ENCODE data around the gene HDAC3.

The HDAC3 gene

DNA sequence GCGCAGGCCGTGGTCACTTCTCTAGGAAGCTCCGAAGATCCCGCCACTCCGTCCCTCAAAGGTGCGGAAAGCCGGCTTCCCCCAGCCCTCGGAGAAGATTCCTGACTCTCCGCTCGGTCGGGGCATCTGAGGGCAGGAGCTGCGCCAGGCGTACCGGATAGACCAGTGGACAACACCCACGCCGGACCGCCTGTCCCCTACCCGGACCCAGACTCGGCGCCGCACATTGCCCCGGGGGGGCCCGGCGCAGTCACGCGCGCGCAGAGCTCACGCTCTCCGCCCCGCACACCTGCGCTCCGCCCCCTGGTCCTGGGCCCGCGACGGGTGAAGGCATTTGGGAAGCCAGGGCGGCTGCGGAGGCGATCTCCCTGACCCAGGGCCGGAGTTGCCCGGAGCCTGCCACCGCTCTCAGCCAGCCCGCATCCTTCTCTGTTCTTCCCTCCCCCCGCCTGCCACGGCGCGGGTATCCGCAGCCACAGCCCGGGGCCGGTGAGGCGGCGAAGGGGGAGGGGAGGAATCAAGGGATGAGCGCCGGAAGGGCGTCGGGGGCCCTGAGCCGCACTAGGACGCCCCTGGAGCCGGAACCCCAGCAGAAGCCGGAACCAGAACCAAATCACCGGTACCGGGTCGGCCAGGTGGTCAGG is 596 bp upstream of the HDAC3 start:
- TF ChIP-seq, protein P1, sequence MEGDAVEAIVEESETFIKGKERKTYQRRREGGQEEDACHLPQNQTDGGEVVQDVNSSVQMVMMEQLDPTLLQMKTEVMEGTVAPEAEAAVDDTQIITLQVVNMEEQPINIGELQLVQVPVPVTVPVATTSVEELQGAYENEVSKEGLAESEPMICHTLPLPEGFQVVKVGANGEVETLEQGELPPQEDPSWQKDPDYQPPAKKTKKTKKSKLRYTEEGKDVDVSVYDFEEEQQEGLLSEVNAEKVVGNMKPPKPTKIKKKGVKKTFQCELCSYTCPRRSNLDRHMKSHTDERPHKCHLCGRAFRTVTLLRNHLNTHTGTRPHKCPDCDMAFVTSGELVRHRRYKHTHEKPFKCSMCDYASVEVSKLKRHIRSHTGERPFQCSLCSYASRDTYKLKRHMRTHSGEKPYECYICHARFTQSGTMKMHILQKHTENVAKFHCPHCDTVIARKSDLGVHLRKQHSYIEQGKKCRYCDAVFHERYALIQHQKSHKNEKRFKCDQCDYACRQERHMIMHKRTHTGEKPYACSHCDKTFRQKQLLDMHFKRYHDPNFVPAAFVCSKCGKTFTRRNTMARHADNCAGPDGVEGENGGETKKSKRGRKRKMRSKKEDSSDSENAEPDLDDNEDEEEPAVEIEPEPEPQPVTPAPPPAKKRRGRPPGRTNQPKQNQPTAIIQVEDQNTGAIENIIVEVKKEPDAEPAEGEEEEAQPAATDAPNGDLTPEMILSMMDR (IDR thresholded peaks at IDR 0.05; ENCODE audit: extremely low read depth, insufficient read depth, missing control alignments) = no peak
- in situ Hi-C loops (cut with MboI; ENCODE audit: low pct_unique_long_range_greater_than_20kb, low sequenced_read_pairs, unreplicated experiment) = no loop called here
- peak; percentile 59 for DNase-seq (ENCODE audit: low spot score)

GRCh38 chr5:141636106-141636412 is 590 bp downstream of the HDAC3 start:
- DNase-seq (ENCODE audit: low spot score) = no peak
- TF ChIP-seq, protein P1 (IDR thresholded peaks at IDR 0.05; ENCODE audit: extremely low read depth, insufficient read depth, missing control alignments) = no peak
- in situ Hi-C loops (cut with MboI; ENCODE audit: low pct_unique_long_range_greater_than_20kb, low sequenced_read_pairs, unreplicated experiment) = no loop called here

DNA sequence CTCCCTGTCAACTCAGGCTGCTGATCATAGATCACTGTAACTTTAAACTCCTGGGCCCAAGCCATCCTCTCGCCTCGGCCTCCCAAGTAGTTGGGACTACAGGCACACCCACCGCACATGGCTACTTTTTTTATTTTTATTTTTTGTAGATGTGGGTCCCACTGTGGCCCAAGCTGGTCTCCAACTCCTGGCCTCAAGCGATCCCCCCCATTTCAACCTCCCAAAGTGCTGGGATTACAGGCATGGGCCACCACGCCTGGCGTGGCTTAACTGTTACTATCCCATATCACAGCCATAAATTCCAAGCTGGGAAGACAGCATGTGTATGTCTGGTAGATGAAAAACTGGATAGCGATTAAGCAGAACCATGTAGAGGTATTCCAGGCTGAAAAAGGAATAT is 1.0 kb downstream of the HDAC3 start:
- no peak for DNase-seq (ENCODE audit: low spot score)
- TF ChIP-seq, protein P1 (IDR thresholded peaks at IDR 0.05; ENCODE audit: extremely low read depth, insufficient read depth, missing control alignments) = no peak
- in situ Hi-C loops (cut with MboI; ENCODE audit: low pct_unique_long_range_greater_than_20kb, low sequenced_read_pairs, unreplicated experiment) = no loop called here

DNA sequence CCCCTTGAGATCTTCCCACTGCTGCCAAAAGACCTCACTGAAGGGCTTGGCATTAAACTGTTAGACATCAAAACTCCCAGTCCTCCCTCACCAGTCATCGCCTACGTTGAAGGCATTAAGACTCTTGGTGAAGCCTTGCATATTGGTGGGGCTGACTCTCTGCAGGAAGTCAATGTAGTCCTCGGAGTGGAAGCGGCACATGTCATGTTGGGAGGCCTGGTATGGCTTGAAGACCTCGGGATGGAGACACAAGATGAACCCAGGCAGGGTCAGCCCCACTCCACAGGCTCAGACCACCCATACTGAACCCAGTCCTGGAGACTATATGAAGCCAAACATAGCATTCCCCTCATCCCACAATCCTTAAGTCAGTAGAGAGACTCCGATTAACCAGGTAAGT is 1.9 kb downstream of the HDAC3 start:
- TF ChIP-seq, protein P1 (IDR thresholded peaks at IDR 0.05; ENCODE audit: extremely low read depth, insufficient read depth, missing control alignments) = no peak
- in situ Hi-C loops (cut with MboI; ENCODE audit: low pct_unique_long_range_greater_than_20kb, low sequenced_read_pairs, unreplicated experiment) = no loop called here
- DNase-seq (ENCODE audit: low spot score) = peak; percentile 16

- DNase-seq (ENCODE audit: low spot score) = peak; percentile 81
- in situ Hi-C loops (cut with MboI; ENCODE audit: low pct_unique_long_range_greater_than_20kb, low sequenced_read_pairs, unreplicated experiment) = no loop called here
- TF ChIP-seq, protein P1 (IDR thresholded peaks at IDR 0.05; ENCODE audit: extremely low read depth, insufficient read depth, missing control alignments) = no peak
These were observed 2.6 kb downstream of the HDAC3 start for GRCh38 chr5:141633871-141634561.

DNA sequence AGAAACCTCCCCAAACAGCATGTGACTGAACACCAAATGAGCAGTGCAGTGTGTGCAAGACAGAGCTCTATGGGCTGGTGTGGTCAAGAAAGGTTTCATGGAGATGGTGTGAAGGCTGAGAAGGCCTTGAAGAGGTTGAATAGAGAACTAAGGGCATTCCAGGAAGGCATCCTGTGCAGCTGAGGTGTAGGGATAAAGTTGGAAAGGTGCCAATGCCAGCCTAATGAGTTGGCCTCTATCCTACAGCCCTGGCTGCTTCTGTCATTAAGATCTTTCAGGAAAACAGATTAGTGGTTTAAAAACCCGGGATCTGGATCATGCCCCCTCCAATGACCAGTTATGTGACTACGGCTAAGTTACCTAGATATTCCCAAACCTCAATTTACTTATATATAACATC is 4.0 kb downstream of the HDAC3 start:
- in situ Hi-C loops (cut with MboI; ENCODE audit: low pct_unique_long_range_greater_than_20kb, low sequenced_read_pairs, unreplicated experiment) = no loop called here
- no peak for DNase-seq (ENCODE audit: low spot score)
- TF ChIP-seq, protein P1 (IDR thresholded peaks at IDR 0.05; ENCODE audit: extremely low read depth, insufficient read depth, missing control alignments) = no peak

Data from GM13977 (cell line).